Karpas-422 (cell line): ENCODE measurements around the gene SLC5A1. TPM values are rescaled to one million over a fixed set of nuclear protein-coding genes. Genes with fewer than 3 reads are reported as not detected.
"Not testable (repeated sequence)": the region's sequence is repeated elsewhere in the genome, so short reads cannot be mapped to it uniquely, and the experiment has no call there.

Source experiments
- DNase-seq: peaks from one replicate; pipeline ENCODE4 v3.0.0-alpha.2; 2015
- H2AFZ ChIP-seq: fragments of 200-600 bp; sonication (generic); 2 replicates; pipeline ENCODE4 v1.6.1; 2014; ENCODE audit warnings: antibody characterized with exemption, low read length, mixed read lengths
- H3K27ac ChIP-seq: fragments of 200-600 bp; sonication (generic); 2 replicates; pipeline ENCODE4 v1.5.1; 2014; ENCODE audit warnings: mild to moderate bottlenecking, low read length, moderate library complexity
- H3K27me3 ChIP-seq: fragments of 200-600 bp; sonication (generic); 2 replicates; pipeline ENCODE4 v1.6.1; 2014; ENCODE audit warnings: low read length, mixed read lengths
- H3K36me3 ChIP-seq: fragments of 200-600 bp; sonication (generic); 2 replicates; pipeline ENCODE4 v1.6.1; 2014; ENCODE audit warnings: low read length, mixed read lengths; ENCODE audit not compliant: insufficient read depth
- H3K4me1 ChIP-seq: fragments of 200-600 bp; sonication (generic); 2 replicates; pipeline ENCODE4 v1.6.1; 2014; ENCODE audit warnings: mild to moderate bottlenecking, low read length, mixed read lengths
- H3K4me2 ChIP-seq: fragments of 200-600 bp; sonication (generic); 2 replicates; pipeline ENCODE4 v1.6.1; 2014; ENCODE audit warnings: low read length, low read depth, mild to moderate bottlenecking; ENCODE audit not compliant: poor library complexity, severe bottlenecking
- H3K4me3 ChIP-seq: fragments of 200-600 bp; sonication (generic); 2 replicates; pipeline ENCODE4 v1.5.1; 2014; ENCODE audit warnings: mild to moderate bottlenecking, antibody characterized with exemption, low read length, mixed read lengths
- H3K79me2 ChIP-seq: fragments of 200-600 bp; sonication (generic); 2 replicates; pipeline ENCODE4 v1.6.1; 2014; ENCODE audit warnings: mild to moderate bottlenecking, low read length, mixed read lengths
- H3K9ac ChIP-seq: fragments of 200-600 bp; sonication (generic); 2 replicates; pipeline ENCODE4 v1.6.0; 2014; ENCODE audit warnings: low read length
- H3K9me2 ChIP-seq: fragments of 200-600 bp; sonication (generic), shearing (Covaris generic); replicated peaks from 2 replicates; pipeline ENCODE4 v1.6.0; 2014; ENCODE audit warnings: mild to moderate bottlenecking, low read length, moderate library complexity; ENCODE audit not compliant: insufficient read depth
- H3K9me3 ChIP-seq: fragments of 300-700, 200-600 bp; sonication (generic); 2 replicates; pipeline ENCODE4 v1.6.1; 2014; ENCODE audit warnings: low read length, mixed read lengths
- H4K20me1 ChIP-seq: fragments of 200-600 bp; sonication (generic); 2 replicates; pipeline ENCODE4 v1.6.1; 2014; ENCODE audit warnings: mild to moderate bottlenecking, antibody characterized with exemption, low read length, low read depth; ENCODE audit not compliant: insufficient read depth
- total RNA-seq: library from RNA; depleted of rRNA; stranded (reverse); fragments of >200 nt; shearing (Covaris generic); gene quantifications from 2 replicates; pipeline ENCODE4 v1.2.3, GENCODE V29; 2014; ENCODE audit warnings: low replicate concordance

Gene SLC5A1
- total RNA-seq, 1 experiment from 2014 or later, result not detected

DNA sequence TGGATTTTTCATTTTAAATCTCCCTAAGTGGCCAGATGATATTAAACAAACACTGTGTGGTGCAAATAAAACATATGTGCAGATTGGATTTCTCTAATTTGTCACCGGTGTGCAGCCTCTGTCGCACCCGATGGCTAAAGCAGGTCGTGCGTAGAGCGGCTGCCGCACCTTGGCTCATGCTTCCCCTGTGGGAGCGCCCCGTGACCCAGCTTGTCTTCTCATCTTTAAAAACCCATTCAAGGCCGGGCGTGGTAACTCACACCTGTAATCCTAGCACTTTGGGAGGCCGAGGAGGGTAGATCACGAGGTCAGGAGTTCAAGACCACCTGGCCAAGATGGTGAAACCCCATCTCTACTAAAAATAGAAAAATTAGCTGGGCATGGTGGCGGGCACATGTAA is 91.7 kb downstream of the SLC5A1 start:
- not testable (repeated sequence) for H3K4me2 ChIP-seq, H4K20me1 ChIP-seq, DNase-seq, H3K4me3 ChIP-seq, H3K9me2 ChIP-seq, H3K36me3 ChIP-seq, H3K9ac ChIP-seq, H3K27ac ChIP-seq, H3K27me3 ChIP-seq, H3K9me3 ChIP-seq, H2AFZ ChIP-seq, H3K79me2 ChIP-seq
- H3K4me1 ChIP-seq, result peaks cover 12% of the 10 kb centered on the region

GRCh38 chr22:32135958-32136357 is 92.9 kb downstream of the SLC5A1 start:
- DNase-seq, H3K9me3 ChIP-seq, H3K36me3 ChIP-seq, H2AFZ ChIP-seq, H3K4me3 ChIP-seq, H3K27ac ChIP-seq, H4K20me1 ChIP-seq, H3K27me3 ChIP-seq, H3K4me2 ChIP-seq, H3K9me2 ChIP-seq, H3K9ac ChIP-seq, H3K79me2 ChIP-seq: not testable (repeated sequence)
- peaks cover 12% of the 10 kb centered on the region for H3K4me1 ChIP-seq

- H3K9me2 ChIP-seq, H3K36me3 ChIP-seq, H3K4me2 ChIP-seq, H3K9me3 ChIP-seq, H3K4me3 ChIP-seq, DNase-seq, H2AFZ ChIP-seq, H3K79me2 ChIP-seq, H3K9ac ChIP-seq, H3K27me3 ChIP-seq, H4K20me1 ChIP-seq, H3K27ac ChIP-seq: not testable (repeated sequence)
- peaks cover 12% of the 10 kb centered on the region for H3K4me1 ChIP-seq
These were observed 93.8 kb downstream of the SLC5A1 start for GRCh38 chr22:32136881-32137280.

- not testable (repeated sequence) for H3K36me3 ChIP-seq, H4K20me1 ChIP-seq, H3K27ac ChIP-seq, H3K9me3 ChIP-seq, H3K79me2 ChIP-seq, H3K27me3 ChIP-seq, H3K9me2 ChIP-seq
- H3K9ac ChIP-seq, result peak overlapping the region; percentile 35
- peak overlapping the region; percentile 68 for H3K4me3 ChIP-seq
- peak; percentile 64 for DNase-seq
- peak overlapping the region; percentile 96 for H2AFZ ChIP-seq
- H3K4me1 ChIP-seq, result peaks cover 12% of the 10 kb centered on the region
- H3K4me2 ChIP-seq, result peak overlapping the region; percentile 68
These were observed 94.8 kb downstream of the SLC5A1 start for GRCh38 chr22:32137731-32138324.

GRCh38 chr22:32138576-32138975 is 95.5 kb downstream of the SLC5A1 start:
- H2AFZ ChIP-seq, result peak overlapping the region; percentile 96; the same call in 1 of the 2 replicates
- not testable (repeated sequence) for H4K20me1 ChIP-seq, H3K27me3 ChIP-seq, H3K79me2 ChIP-seq, H3K27ac ChIP-seq, DNase-seq, H3K9me3 ChIP-seq, H3K9me2 ChIP-seq, H3K36me3 ChIP-seq
- H3K9ac ChIP-seq, result 0 out of 2 replicates have a peak overlapping the region, but pooled peaks have one; percentile 35
- peaks cover 12% of the 10 kb centered on the region for H3K4me1 ChIP-seq
- peak overlapping the region; percentile 68 for H3K4me2 ChIP-seq
- peak overlapping the region; percentile 68 for H3K4me3 ChIP-seq

- not testable (repeated sequence) for H3K9ac ChIP-seq, H3K27me3 ChIP-seq, H4K20me1 ChIP-seq, H3K36me3 ChIP-seq, H2AFZ ChIP-seq, H3K9me2 ChIP-seq, H3K4me2 ChIP-seq, H3K9me3 ChIP-seq, H3K27ac ChIP-seq, H3K79me2 ChIP-seq, H3K4me3 ChIP-seq
- DNase-seq, result peak; percentile 47
- peaks cover 22% of the 10 kb centered on the region for H3K4me1 ChIP-seq
These were observed 97.6 kb downstream of the SLC5A1 start for GRCh38 chr22:32140688-32141087.

GRCh38 chr22:32142600-32142999 is 99.5 kb downstream of the SLC5A1 start:
- H3K79me2 ChIP-seq, result no peaks in the 10 kb centered on the region
- H3K4me2 ChIP-seq, result no peak overlapping the region
- H3K36me3 ChIP-seq, result no peaks in the 10 kb centered on the region
- H2AFZ ChIP-seq, result no peak overlapping the region
- DNase-seq, result no peak
- no peaks in the 10 kb centered on the region for H3K9me2 ChIP-seq
- H3K9me3 ChIP-seq, result no peaks in the 10 kb centered on the region
- H4K20me1 ChIP-seq, result no peaks in the 10 kb centered on the region
- no peak overlapping the region for H3K9ac ChIP-seq
- H3K4me3 ChIP-seq, result no peak overlapping the region
- no peaks in the 10 kb centered on the region for H3K27me3 ChIP-seq
- peaks cover 21% of the 10 kb centered on the region for H3K4me1 ChIP-seq
- H3K27ac ChIP-seq, result no peak overlapping the region

- no peaks in the 10 kb centered on the region for H3K79me2 ChIP-seq
- H3K36me3 ChIP-seq, result no peaks in the 10 kb centered on the region
- H3K27ac ChIP-seq, result no peak overlapping the region
- no peaks in the 10 kb centered on the region for H3K27me3 ChIP-seq
- no peaks in the 10 kb centered on the region for H3K9me3 ChIP-seq
- no peaks in the 10 kb centered on the region for H4K20me1 ChIP-seq
- no peak overlapping the region for H3K4me3 ChIP-seq
- peak; percentile 86 for DNase-seq
- H2AFZ ChIP-seq, result no peak overlapping the region
- H3K9ac ChIP-seq, result no peak overlapping the region
- peak overlapping the region; percentile 30 for H3K4me2 ChIP-seq
- no peaks in the 10 kb centered on the region for H3K9me2 ChIP-seq
- H3K4me1 ChIP-seq, result peaks cover 10% of the 10 kb centered on the region
These were observed 101.6 kb downstream of the SLC5A1 start for GRCh38 chr22:32144496-32145274.
